ENCODE data around the gene TBATA.

The TBATA gene

GRCh38 chr10:70753841-70754621 lies 31.1 kb downstream of the TBATA start:
- Histone ChIP-seq H3K27me3 (ENCODE audit: control insufficient read depth in 1 of 2, insufficient read depth in 2 of 2, low read length in 2 of 2) (peaks cover 0 to 8% of the 10 kb centered on the region in 2 donors), H3K4me3 (ENCODE audit: low read depth in 1 of 2, low read length in 2 of 2) (no peak overlapping the region), H3K27ac (ENCODE audit: low read depth, low read length) (no peak overlapping the region), H3K9me3 (ENCODE audit: low read length) (no peaks in the 10 kb centered on the region), H3K36me3 (ENCODE audit: insufficient read depth, low read length) (no peaks in the 10 kb centered on the region), H3K4me1 (ENCODE audit: insufficient read depth, low read length) (no peaks in the 10 kb centered on the region), H3K9ac (ENCODE audit: low read length) (no peak overlapping the region)

GRCh38 chr10:70753026-70753663 lies 32.0 kb downstream of the TBATA start:
- H3K4me1 ChIP-seq (ENCODE audit: insufficient read depth, low read length): no peaks in the 10 kb centered on the region
- H3K4me3 ChIP-seq (ENCODE audit: low read depth in 1 of 2, low read length in 2 of 2): no peak overlapping the region
- H3K27me3 ChIP-seq (ENCODE audit: control insufficient read depth in 1 of 2, insufficient read depth in 2 of 2, low read length in 2 of 2): peaks cover 0 to 7% of the 10 kb centered on the region in 2 donors
- no peaks in the 10 kb centered on the region for H3K9me3 ChIP-seq (ENCODE audit: low read length)
- no peaks in the 10 kb centered on the region for H3K36me3 ChIP-seq (ENCODE audit: insufficient read depth, low read length)
- no peak overlapping the region for H3K27ac ChIP-seq (ENCODE audit: low read depth, low read length)
- no peak overlapping the region for H3K9ac ChIP-seq (ENCODE audit: low read length)

GRCh38 chr10:70752571-70752970 lies 32.6 kb downstream of the TBATA start:
- Histone ChIP-seq H3K36me3 (ENCODE audit: insufficient read depth, low read length) (no peaks in the 10 kb centered on the region), H3K9me3 (ENCODE audit: low read length) (no peaks in the 10 kb centered on the region), H3K27me3 (ENCODE audit: control insufficient read depth in 1 of 2, insufficient read depth in 2 of 2, low read length in 2 of 2) (peaks cover 0 to 3% of the 10 kb centered on the region in 2 donors), H3K4me3 (ENCODE audit: low read depth in 1 of 2, low read length in 2 of 2) (no peak overlapping the region), H3K9ac (ENCODE audit: low read length) (no peak overlapping the region), H3K27ac (ENCODE audit: low read depth, low read length) (no peak overlapping the region), H3K4me1 (ENCODE audit: insufficient read depth, low read length) (no peaks in the 10 kb centered on the region)

GRCh38 chr10:70751991-70752390 lies 33.2 kb downstream of the TBATA start:
- Histone ChIP-seq H3K9ac (ENCODE audit: low read length) (no peak overlapping the region), H3K36me3 (ENCODE audit: insufficient read depth, low read length) (no peaks in the 10 kb centered on the region), H3K27ac (ENCODE audit: low read depth, low read length) (no peak overlapping the region), H3K27me3 (ENCODE audit: control insufficient read depth in 1 of 2, insufficient read depth in 2 of 2, low read length in 2 of 2) (peaks cover 0 to 3% of the 10 kb centered on the region in 2 donors), H3K4me3 (ENCODE audit: low read depth in 1 of 2, low read length in 2 of 2) (no peak overlapping the region), H3K4me1 (ENCODE audit: insufficient read depth, low read length) (no peaks in the 10 kb centered on the region), H3K9me3 (ENCODE audit: low read length) (no peaks in the 10 kb centered on the region)

- Histone ChIP-seq H3K9ac (ENCODE audit: low read length) (no peak overlapping the region), H3K9me3 (ENCODE audit: low read length) (no peaks in the 10 kb centered on the region), H3K4me1 (ENCODE audit: insufficient read depth, low read length) (no peaks in the 10 kb centered on the region), H3K27ac (ENCODE audit: low read depth, low read length) (no peak overlapping the region), H3K36me3 (ENCODE audit: insufficient read depth, low read length) (no peaks in the 10 kb centered on the region), H3K4me3 (ENCODE audit: low read depth in 1 of 2, low read length in 2 of 2) (no peak overlapping the region), H3K27me3 (ENCODE audit: control insufficient read depth in 1 of 2, insufficient read depth in 2 of 2, low read length in 2 of 2) (peaks cover 0 to 3% of the 10 kb centered on the region in 2 donors)
Measured at GRCh38 chr10:70751356-70751755, 33.8 kb downstream of the TBATA start.

GRCh38 chr10:70750156-70750703 lies 34.9 kb downstream of the TBATA start:
- Histone ChIP-seq H3K9me3 (ENCODE audit: low read length) (no peaks in the 10 kb centered on the region), H3K4me1 (ENCODE audit: insufficient read depth, low read length) (no peaks in the 10 kb centered on the region), H3K4me3 (ENCODE audit: low read depth in 1 of 2, low read length in 2 of 2) (no peak overlapping the region), H3K27me3 (ENCODE audit: control insufficient read depth in 1 of 2, insufficient read depth in 2 of 2, low read length in 2 of 2) (peaks cover 0 to 3% of the 10 kb centered on the region in 2 donors), H3K9ac (ENCODE audit: low read length) (no peak overlapping the region), H3K27ac (ENCODE audit: low read depth, low read length) (no peak overlapping the region), H3K36me3 (ENCODE audit: insufficient read depth, low read length) (no peaks in the 10 kb centered on the region)

- H3K4me3 ChIP-seq (ENCODE audit: low read depth in 1 of 2, low read length in 2 of 2): no peak overlapping the region
- H3K9ac ChIP-seq (ENCODE audit: low read length): no peak overlapping the region
- H3K36me3 ChIP-seq (ENCODE audit: insufficient read depth, low read length): no peaks in the 10 kb centered on the region
- no peak overlapping the region for H3K27ac ChIP-seq (ENCODE audit: low read depth, low read length)
- no peaks in the 10 kb centered on the region for H3K4me1 ChIP-seq (ENCODE audit: insufficient read depth, low read length)
- peaks cover 0 to 3% of the 10 kb centered on the region in 2 donors for H3K27me3 ChIP-seq (ENCODE audit: control insufficient read depth in 1 of 2, insufficient read depth in 2 of 2, low read length in 2 of 2)
- no peaks in the 10 kb centered on the region for H3K9me3 ChIP-seq (ENCODE audit: low read length)
Measured at GRCh38 chr10:70749756-70750155, 35.4 kb downstream of the TBATA start.

- H3K27ac ChIP-seq (ENCODE audit: low read depth, low read length): no peak overlapping the region
- H3K4me1 ChIP-seq (ENCODE audit: insufficient read depth, low read length): no peaks in the 10 kb centered on the region
- no peak overlapping the region for H3K9ac ChIP-seq (ENCODE audit: low read length)
Measured at GRCh38 chr10:70748801-70749573, 36.2 kb downstream of the TBATA start.

GRCh38 chr10:70748305-70748704 lies 36.9 kb downstream of the TBATA start:
- Histone ChIP-seq H3K27ac (ENCODE audit: low read depth, low read length) (no peak overlapping the region), H3K36me3 (ENCODE audit: insufficient read depth, low read length) (no peaks in the 10 kb centered on the region), H3K9me3 (ENCODE audit: low read length) (no peaks in the 10 kb centered on the region), H3K4me1 (ENCODE audit: insufficient read depth, low read length) (peaks cover 3% of the 10 kb centered on the region), H3K27me3 (ENCODE audit: control insufficient read depth in 1 of 2, insufficient read depth in 2 of 2, low read length in 2 of 2) (peaks cover 0 to 3% of the 10 kb centered on the region in 2 donors), H3K4me3 (ENCODE audit: low read depth in 1 of 2, low read length in 2 of 2) (no peak overlapping the region), H3K9ac (ENCODE audit: low read length) (no peak overlapping the region)

More at GRCh38 chr10:70748801-70749573, 36.2 kb downstream of the TBATA start:
- no peaks in the 10 kb centered on the region for H3K9me3 ChIP-seq (ENCODE audit: low read length)
- H3K36me3 ChIP-seq (ENCODE audit: insufficient read depth, low read length): no peaks in the 10 kb centered on the region
- peaks cover 0 to 3% of the 10 kb centered on the region in 2 donors for H3K27me3 ChIP-seq (ENCODE audit: control insufficient read depth in 1 of 2, insufficient read depth in 2 of 2, low read length in 2 of 2)
- H3K4me3 ChIP-seq (ENCODE audit: low read depth in 1 of 2, low read length in 2 of 2): no peak overlapping the region

- Histone ChIP-seq H3K9me3 (ENCODE audit: low read length) (no peaks in the 10 kb centered on the region), H3K4me1 (ENCODE audit: insufficient read depth, low read length) (peaks cover 13% of the 10 kb centered on the region), H3K4me3 (ENCODE audit: low read depth in 1 of 2, low read length in 2 of 2) (no peak overlapping the region), H3K27ac (ENCODE audit: low read depth, low read length) (no peak overlapping the region), H3K9ac (ENCODE audit: low read length) (no peak overlapping the region), H3K36me3 (ENCODE audit: insufficient read depth, low read length) (no peaks in the 10 kb centered on the region), H3K27me3 (ENCODE audit: control insufficient read depth in 1 of 2, insufficient read depth in 2 of 2, low read length in 2 of 2) (peaks cover 0 to 3% of the 10 kb centered on the region in 2 donors)
Measured at GRCh38 chr10:70747192-70747965, 37.8 kb downstream of the TBATA start.
